Karpas-422 (cell line): ENCODE measurements around the gene ANKRD33B. TPM values are rescaled to one million over a fixed set of nuclear protein-coding genes. Genes with fewer than 3 reads are reported as not detected.
"Not testable (repeated sequence)": the region's sequence is repeated elsewhere in the genome, so short reads cannot be mapped to it uniquely, and the experiment has no call there.

ENCODE experiments used
- DNase-seq: peaks from one replicate; pipeline ENCODE4 v3.0.0-alpha.2; 2015
- H2AFZ ChIP-seq: fragments of 200-600 bp; sonication (generic); 2 replicates; pipeline ENCODE4 v1.6.1; 2014; ENCODE audit warnings: antibody characterized with exemption, low read length, mixed read lengths
- H3K27ac ChIP-seq: fragments of 200-600 bp; sonication (generic); 2 replicates; pipeline ENCODE4 v1.5.1; 2014; ENCODE audit warnings: mild to moderate bottlenecking, low read length, moderate library complexity
- H3K27me3 ChIP-seq: fragments of 200-600 bp; sonication (generic); 2 replicates; pipeline ENCODE4 v1.6.1; 2014; ENCODE audit warnings: low read length, mixed read lengths
- H3K36me3 ChIP-seq: fragments of 200-600 bp; sonication (generic); 2 replicates; pipeline ENCODE4 v1.6.1; 2014; ENCODE audit warnings: low read length, mixed read lengths; ENCODE audit not compliant: insufficient read depth
- H3K4me1 ChIP-seq: fragments of 200-600 bp; sonication (generic); 2 replicates; pipeline ENCODE4 v1.6.1; 2014; ENCODE audit warnings: mild to moderate bottlenecking, low read length, mixed read lengths
- H3K4me2 ChIP-seq: fragments of 200-600 bp; sonication (generic); 2 replicates; pipeline ENCODE4 v1.6.1; 2014; ENCODE audit warnings: low read length, low read depth, mild to moderate bottlenecking; ENCODE audit not compliant: poor library complexity, severe bottlenecking
- H3K4me3 ChIP-seq: fragments of 200-600 bp; sonication (generic); 2 replicates; pipeline ENCODE4 v1.5.1; 2014; ENCODE audit warnings: mild to moderate bottlenecking, antibody characterized with exemption, low read length, mixed read lengths
- H3K79me2 ChIP-seq: fragments of 200-600 bp; sonication (generic); 2 replicates; pipeline ENCODE4 v1.6.1; 2014; ENCODE audit warnings: mild to moderate bottlenecking, low read length, mixed read lengths
- H3K9ac ChIP-seq: fragments of 200-600 bp; sonication (generic); 2 replicates; pipeline ENCODE4 v1.6.0; 2014; ENCODE audit warnings: low read length
- H3K9me2 ChIP-seq: fragments of 200-600 bp; sonication (generic), shearing (Covaris generic); replicated peaks from 2 replicates; pipeline ENCODE4 v1.6.0; 2014; ENCODE audit warnings: mild to moderate bottlenecking, low read length, moderate library complexity; ENCODE audit not compliant: insufficient read depth
- H3K9me3 ChIP-seq: fragments of 300-700, 200-600 bp; sonication (generic); 2 replicates; pipeline ENCODE4 v1.6.1; 2014; ENCODE audit warnings: low read length, mixed read lengths
- H4K20me1 ChIP-seq: fragments of 200-600 bp; sonication (generic); 2 replicates; pipeline ENCODE4 v1.6.1; 2014; ENCODE audit warnings: mild to moderate bottlenecking, antibody characterized with exemption, low read length, low read depth; ENCODE audit not compliant: insufficient read depth
- total RNA-seq: library from RNA; depleted of rRNA; stranded (reverse); fragments of >200 nt; shearing (Covaris generic); gene quantifications from 2 replicates; pipeline ENCODE4 v1.2.3, GENCODE V29; 2014; ENCODE audit warnings: low replicate concordance

ANKRD33B gene
- total RNA-seq, 1 experiment from 2014 or later, result 0.48 TPM

- DNase-seq, result no peak
- no peak overlapping the region for H3K9ac ChIP-seq
- H3K79me2 ChIP-seq, result no peaks in the 10 kb centered on the region
- H3K4me3 ChIP-seq, result no peak overlapping the region
- no peaks in the 10 kb centered on the region for H4K20me1 ChIP-seq
- no peaks in the 10 kb centered on the region for H3K27me3 ChIP-seq
- H2AFZ ChIP-seq, result no peak overlapping the region
- peaks cover 55% of the 10 kb centered on the region for H3K4me1 ChIP-seq
- no peaks in the 10 kb centered on the region for H3K9me3 ChIP-seq
- H3K4me2 ChIP-seq, result peak overlapping the region; percentile 55
- H3K27ac ChIP-seq, result no peak overlapping the region
- H3K36me3 ChIP-seq, result no peaks in the 10 kb centered on the region
- H3K9me2 ChIP-seq, result no peaks in the 10 kb centered on the region
These were observed 38.3 kb downstream of the ANKRD33B start for GRCh38 chr5:10602031-10602806.

DNA sequence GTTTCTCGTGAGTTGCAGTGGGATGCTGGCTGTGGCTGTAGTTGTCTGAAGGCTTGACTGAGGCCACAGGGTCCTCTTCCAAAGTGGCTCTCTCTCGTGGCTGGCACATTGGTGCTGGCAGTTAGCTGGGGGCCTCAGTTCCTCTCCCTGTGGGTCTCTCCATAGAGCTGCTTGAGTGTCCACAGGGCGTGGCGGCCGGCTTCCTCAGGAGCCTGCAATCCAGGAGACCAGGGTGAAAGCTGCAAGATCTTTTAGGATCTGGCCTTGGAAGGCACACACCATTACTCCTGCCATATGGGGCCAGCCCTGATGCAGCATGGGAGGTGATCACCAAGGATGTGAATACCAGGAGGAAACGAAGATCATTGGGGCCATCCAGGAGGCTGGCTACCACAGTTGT, 41.1 kb downstream of the ANKRD33B start:
- Histone ChIP-seq H4K20me1 (no peaks in the 10 kb centered on the region), H3K4me2 (no peak overlapping the region), H3K4me1 (peaks cover 66% of the 10 kb centered on the region), H3K9me3 (no peaks in the 10 kb centered on the region), H3K79me2 (no peaks in the 10 kb centered on the region), H3K4me3 (no peak overlapping the region), H3K36me3 (no peaks in the 10 kb centered on the region), H3K27me3 (no peaks in the 10 kb centered on the region), H3K27ac (no peak overlapping the region), H3K9ac (no peak overlapping the region), H3K9me2 (no peaks in the 10 kb centered on the region), H2AFZ (no peak overlapping the region)
- DNase-seq, result no peak

DNA sequence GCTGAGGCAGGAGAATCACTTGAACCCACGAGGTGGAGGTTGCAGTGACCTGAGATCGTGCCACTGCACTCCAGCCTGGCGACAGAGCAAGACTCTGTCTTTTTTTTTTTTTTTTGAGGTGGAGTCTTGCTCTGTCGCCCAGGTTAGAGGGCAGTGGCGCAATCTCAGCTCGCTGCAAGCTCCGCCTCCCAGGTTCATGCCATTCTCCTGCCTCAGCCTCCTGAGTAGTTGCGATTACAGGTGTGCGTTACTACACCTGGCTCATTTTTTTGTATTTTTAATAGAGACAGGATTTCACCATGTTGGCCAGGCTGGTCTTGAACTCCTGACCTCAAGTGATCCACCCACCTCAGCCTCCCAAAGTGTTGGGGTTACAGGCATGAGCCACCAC, 42.8 kb downstream of the ANKRD33B start:
- H3K27me3 ChIP-seq, DNase-seq, H4K20me1 ChIP-seq, H3K9me2 ChIP-seq, H2AFZ ChIP-seq, H3K4me3 ChIP-seq, H3K9me3 ChIP-seq, H3K36me3 ChIP-seq, H3K79me2 ChIP-seq, H3K9ac ChIP-seq: not testable (repeated sequence)
- peaks cover 49% of the 10 kb centered on the region for H3K4me1 ChIP-seq
- peak overlapping the region; percentile 94 for H3K27ac ChIP-seq
- H3K4me2 ChIP-seq, result peak overlapping the region; percentile 74

- peak; percentile 95 for DNase-seq
- Histone ChIP-seq H3K9me3 (no peaks in the 10 kb centered on the region), H2AFZ (no peak overlapping the region), H4K20me1 (no peaks in the 10 kb centered on the region), H3K9ac (peak overlapping the region; percentile 59), H3K27ac (peak overlapping the region; percentile 94), H3K4me2 (peak overlapping the region; percentile 74), H3K79me2 (no peaks in the 10 kb centered on the region), H3K27me3 (no peaks in the 10 kb centered on the region), H3K4me3 (peak overlapping the region; percentile 50), H3K36me3 (no peaks in the 10 kb centered on the region), H3K4me1 (peaks cover 48% of the 10 kb centered on the region), H3K9me2 (no peaks in the 10 kb centered on the region)
These were observed 43.3 kb downstream of the ANKRD33B start for GRCh38 chr5:10607023-10607665.

DNA sequence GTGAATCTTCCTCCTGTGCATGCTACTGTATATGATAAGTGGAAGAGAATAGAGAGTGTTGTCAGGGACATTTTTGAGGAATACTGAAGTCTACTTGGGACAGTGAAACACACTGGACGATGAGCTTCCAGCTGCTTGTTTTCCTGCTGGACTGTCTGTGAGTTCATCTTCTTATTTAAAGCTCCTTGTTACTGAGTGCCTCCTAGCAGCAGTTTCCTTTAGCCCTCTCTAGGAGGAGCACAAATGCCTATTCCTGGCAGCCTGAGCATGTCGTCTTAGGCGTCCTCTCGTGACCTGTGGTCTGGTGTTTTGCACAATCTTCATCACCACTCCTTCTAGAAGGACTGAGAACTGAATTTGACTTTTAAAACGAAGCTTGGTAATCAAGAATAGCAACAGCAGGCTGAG, 43.8 kb downstream of the ANKRD33B start:
- no peak overlapping the region for H2AFZ ChIP-seq
- no peaks in the 10 kb centered on the region for H3K9me2 ChIP-seq
- H3K4me1 ChIP-seq, result peaks cover 53% of the 10 kb centered on the region
- H3K9ac ChIP-seq, result peak overlapping the region; percentile 59
- H3K27ac ChIP-seq, result peak overlapping the region; percentile 94
- no peaks in the 10 kb centered on the region for H3K79me2 ChIP-seq
- H3K4me3 ChIP-seq, result peak overlapping the region; percentile 50
- no peaks in the 10 kb centered on the region for H3K27me3 ChIP-seq
- no peaks in the 10 kb centered on the region for H4K20me1 ChIP-seq
- DNase-seq, result peak; percentile 80
- H3K9me3 ChIP-seq, result no peaks in the 10 kb centered on the region
- H3K4me2 ChIP-seq, result peak overlapping the region; percentile 74
- H3K36me3 ChIP-seq, result no peaks in the 10 kb centered on the region

GRCh38 chr5:10608081-10608480, 44.2 kb downstream of the ANKRD33B start:
- H3K27me3 ChIP-seq, H3K79me2 ChIP-seq, H3K9me2 ChIP-seq, H4K20me1 ChIP-seq, H2AFZ ChIP-seq, H3K36me3 ChIP-seq, H3K9me3 ChIP-seq: not testable (repeated sequence)
- Histone ChIP-seq H3K27ac (peak overlapping the region; percentile 94), H3K9ac (peak overlapping the region; percentile 59), H3K4me3 (peak overlapping the region; percentile 50), H3K4me1 (peaks cover 57% of the 10 kb centered on the region), H3K4me2 (peak overlapping the region; percentile 74)
- DNase-seq, result peak; percentile 67

DNA sequence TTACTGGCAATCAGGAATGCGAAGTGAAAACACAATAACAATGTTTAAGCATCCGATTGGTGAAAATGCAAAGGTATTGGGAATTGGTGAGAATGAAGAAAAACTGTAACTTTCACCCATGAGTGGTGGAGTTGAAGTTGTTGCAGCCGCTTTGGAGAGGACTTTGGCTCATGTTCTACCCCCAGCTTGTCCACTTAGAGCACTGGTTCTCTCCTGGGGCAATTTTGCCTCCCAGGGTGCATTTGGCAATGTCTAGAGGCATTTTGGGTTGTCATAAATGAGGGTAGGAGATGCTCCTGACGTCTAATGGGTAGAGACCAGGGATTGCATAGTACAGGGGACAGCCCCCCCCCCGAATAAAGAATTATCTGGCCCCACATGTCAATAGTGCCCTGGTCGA, 46.2 kb downstream of the ANKRD33B start:
- Histone ChIP-seq H3K9me2 (no peaks in the 10 kb centered on the region), H3K27ac (no peak overlapping the region), H4K20me1 (no peaks in the 10 kb centered on the region), H3K27me3 (no peaks in the 10 kb centered on the region), H3K9ac (no peak overlapping the region), H3K4me2 (no peak overlapping the region), H3K9me3 (no peaks in the 10 kb centered on the region), H3K36me3 (no peaks in the 10 kb centered on the region), H3K4me1 (peaks cover 66% of the 10 kb centered on the region), H3K79me2 (no peaks in the 10 kb centered on the region), H2AFZ (no peak overlapping the region), H3K4me3 (no peak overlapping the region)
- DNase-seq, result no peak

DNA sequence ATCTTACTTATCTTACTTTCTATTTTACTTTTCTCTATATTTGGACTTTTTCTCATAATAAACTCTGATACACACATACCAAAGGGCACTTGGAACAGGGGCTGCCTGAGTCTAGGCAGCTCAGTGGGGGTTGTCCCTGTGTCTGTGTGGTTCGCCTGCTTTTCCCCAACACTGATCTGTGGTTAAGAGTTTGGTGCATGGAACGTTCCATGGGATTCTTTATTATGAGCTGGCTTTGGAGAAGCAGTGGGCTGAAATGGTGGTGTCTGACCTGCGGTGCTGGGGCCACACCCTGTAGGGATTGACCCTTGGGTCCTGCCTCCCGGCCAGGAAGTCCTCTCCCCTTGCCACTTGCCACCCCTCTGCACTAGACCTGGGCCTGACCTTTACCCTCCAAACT, 47.4 kb downstream of the ANKRD33B start:
- Histone ChIP-seq H2AFZ (no peak overlapping the region), H3K9me2 (no peaks in the 10 kb centered on the region), H3K9me3 (no peaks in the 10 kb centered on the region), H3K4me1 (peaks cover 54% of the 10 kb centered on the region), H3K36me3 (no peaks in the 10 kb centered on the region), H3K27me3 (no peaks in the 10 kb centered on the region), H3K4me3 (no peak overlapping the region), H3K79me2 (no peaks in the 10 kb centered on the region), H3K9ac (no peak overlapping the region), H3K4me2 (no peak overlapping the region), H3K27ac (no peak overlapping the region), H4K20me1 (no peaks in the 10 kb centered on the region)
- no peak for DNase-seq
